A673 (cell line): ENCODE data around the gene NPTN. TPM values are rescaled to one million over a fixed set of nuclear protein-coding genes. Genes with fewer than 3 reads are reported as not detected.

Source experiments
- BruUV-seq: library from RNA; stranded (reverse); fragments of 400-500 nt; replicated peaks from 2 replicates; lab custom pipeline; 2021; lab: Mats Ljungman, UMichigan
- CTCF ChIA-PET: fragments of 300-600 bp; sonication (Branson Sonifier 250); formaldehyde crosslinking; loops from one replicate; lab custom pipeline; 2022; ENCODE audit warnings: antibody characterized with exemption; lab: Charles Lee
- POLR2A ChIA-PET: fragments of 300-600 bp; sonication (Branson Sonifier 250); formaldehyde crosslinking; loops from one replicate; lab custom pipeline; 2022; ENCODE audit warnings: antibody characterized with exemption; ENCODE audit not compliant: low non-redundant PET; lab: Charles Lee
- DNase-seq: peaks from one replicate; pipeline ENCODE4 v3.0.0-alpha.2; 2015; ENCODE audit warnings: low spot score
- H3K27ac ChIP-seq: fragments of 200-600 bp; sonication (generic); 2 replicates; pipeline ENCODE4 v1.5.1; 2016; ENCODE audit warnings: mixed run types, low read depth, mild to moderate bottlenecking, mixed read lengths, antibody characterized with exemption, low read length; ENCODE audit not compliant: poor library complexity, severe bottlenecking
- H3K27me3 ChIP-seq: fragments of 200-600 bp; sonication (generic); replicated peaks from 2 replicates; pipeline ENCODE4 v1.6.1; 2017; ENCODE audit warnings: mixed run types, low read depth, mild to moderate bottlenecking, mixed read lengths, antibody characterized with exemption, low read length; ENCODE audit not compliant: insufficient read depth, poor library complexity
- H3K36me3 ChIP-seq: fragments of 200-600 bp; sonication (generic); 2 replicates; pipeline ENCODE4 v1.6.1; 2016; ENCODE audit warnings: mixed run types, mild to moderate bottlenecking, mixed read lengths, antibody characterized with exemption, low read length; ENCODE audit not compliant: insufficient read depth, poor library complexity, severe bottlenecking
- H3K4me1 ChIP-seq: fragments of 200-600 bp; sonication (generic); 2 replicates; pipeline ENCODE4 v1.6.1; 2017; ENCODE audit warnings: mixed run types, mild to moderate bottlenecking, mixed read lengths, antibody characterized with exemption, low read length; ENCODE audit not compliant: insufficient read depth, poor library complexity, severe bottlenecking
- H3K4me3 ChIP-seq: fragments of 200-600 bp; sonication (generic); 2 replicates; pipeline ENCODE4 v1.5.1; 2016; ENCODE audit warnings: low read depth, mixed run types, mild to moderate bottlenecking, mixed read lengths, low read length; ENCODE audit not compliant: poor library complexity, severe bottlenecking
- H3K9me3 ChIP-seq: fragments of 200-600 bp; sonication (generic); 2 replicates; pipeline ENCODE4 v1.6.1; 2016; ENCODE audit warnings: mixed run types, low read depth, mild to moderate bottlenecking, mixed read lengths, antibody characterized with exemption, low read length; ENCODE audit not compliant: poor library complexity, severe bottlenecking
- EZH2 ChIP-seq: fragments of 200-600 bp; sonication (generic); IDR thresholded peaks from 2 replicates; pipeline ENCODE4 v1.6.1; 2017; ENCODE audit warnings: borderline replicate concordance, low read depth, mild to moderate bottlenecking, mixed read lengths, antibody characterized with exemption, low read length; ENCODE audit not compliant: poor library complexity, severe bottlenecking
- intact Hi-C: fragments of 100-400 bp; cut with micrococcal nuclease; formaldehyde crosslinking; loops from one replicate; pipeline ENCODE4 v1.10.0; 2022; ENCODE audit not compliant: unreplicated experiment
- total RNA-seq: library from RNA; stranded (reverse); gene quantifications from 2 replicates; pipeline ENCODE4 v1.2.3, GENCODE V29; 2021
- TF ChIP-seq, protein P1 (sequence below): fragments of 300-800, 200-600 bp; sonication (generic); conservative IDR thresholded peaks from 2 replicates; pipeline ENCODE4 v1.5.1; 2017; ENCODE audit warnings: low read depth, mild to moderate bottlenecking, antibody characterized with exemption, low read length, moderate library complexity, mixed read lengths

The NPTN gene
- total RNA-seq, 1 experiment from 2014 or later, result 101 TPM

DNA sequence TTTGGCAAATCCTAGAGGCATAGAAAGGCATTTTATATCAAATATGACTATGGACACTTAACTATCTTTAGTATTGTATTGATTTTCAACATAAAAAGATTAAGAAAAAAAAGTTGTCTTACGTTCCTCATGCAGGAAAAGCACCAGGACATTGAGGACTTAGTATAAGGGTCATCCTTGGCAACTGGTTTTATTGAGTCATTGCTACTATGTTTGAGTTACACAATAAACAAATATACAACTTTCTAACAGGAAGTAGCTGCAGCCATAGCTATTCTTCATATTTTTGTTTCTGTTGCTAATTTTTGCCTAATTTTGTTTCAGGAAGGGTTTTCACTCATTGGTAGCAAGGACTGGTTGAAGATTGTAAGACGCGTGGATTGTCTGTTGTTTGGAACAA lies 93.0 kb downstream of the NPTN start:
- Histone ChIP-seq H3K4me3 (no peak overlapping the region), H3K4me1 (no peaks in the 10 kb centered on the region), H3K27me3 (no peaks in the 10 kb centered on the region), H3K9me3 (no peaks in the 10 kb centered on the region), H3K36me3 (no peaks in the 10 kb centered on the region), H3K27ac (no peak overlapping the region)
- TF ChIP-seq, protein P1, sequence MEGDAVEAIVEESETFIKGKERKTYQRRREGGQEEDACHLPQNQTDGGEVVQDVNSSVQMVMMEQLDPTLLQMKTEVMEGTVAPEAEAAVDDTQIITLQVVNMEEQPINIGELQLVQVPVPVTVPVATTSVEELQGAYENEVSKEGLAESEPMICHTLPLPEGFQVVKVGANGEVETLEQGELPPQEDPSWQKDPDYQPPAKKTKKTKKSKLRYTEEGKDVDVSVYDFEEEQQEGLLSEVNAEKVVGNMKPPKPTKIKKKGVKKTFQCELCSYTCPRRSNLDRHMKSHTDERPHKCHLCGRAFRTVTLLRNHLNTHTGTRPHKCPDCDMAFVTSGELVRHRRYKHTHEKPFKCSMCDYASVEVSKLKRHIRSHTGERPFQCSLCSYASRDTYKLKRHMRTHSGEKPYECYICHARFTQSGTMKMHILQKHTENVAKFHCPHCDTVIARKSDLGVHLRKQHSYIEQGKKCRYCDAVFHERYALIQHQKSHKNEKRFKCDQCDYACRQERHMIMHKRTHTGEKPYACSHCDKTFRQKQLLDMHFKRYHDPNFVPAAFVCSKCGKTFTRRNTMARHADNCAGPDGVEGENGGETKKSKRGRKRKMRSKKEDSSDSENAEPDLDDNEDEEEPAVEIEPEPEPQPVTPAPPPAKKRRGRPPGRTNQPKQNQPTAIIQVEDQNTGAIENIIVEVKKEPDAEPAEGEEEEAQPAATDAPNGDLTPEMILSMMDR, result no peak
- no peak for TF ChIP-seq EZH2
- no peak for DNase-seq
- no TSS peak for BruUV-seq
- CTCF ChIA-PET, result interaction anchor here (1.8 kb wide), 1 partner anchor 96 kb away, joined by 4 read pairs; no protein-coding TSS in a partner anchor
- POLR2A ChIA-PET, result no interaction called here
- intact Hi-C loops, result no loop called here

DNA sequence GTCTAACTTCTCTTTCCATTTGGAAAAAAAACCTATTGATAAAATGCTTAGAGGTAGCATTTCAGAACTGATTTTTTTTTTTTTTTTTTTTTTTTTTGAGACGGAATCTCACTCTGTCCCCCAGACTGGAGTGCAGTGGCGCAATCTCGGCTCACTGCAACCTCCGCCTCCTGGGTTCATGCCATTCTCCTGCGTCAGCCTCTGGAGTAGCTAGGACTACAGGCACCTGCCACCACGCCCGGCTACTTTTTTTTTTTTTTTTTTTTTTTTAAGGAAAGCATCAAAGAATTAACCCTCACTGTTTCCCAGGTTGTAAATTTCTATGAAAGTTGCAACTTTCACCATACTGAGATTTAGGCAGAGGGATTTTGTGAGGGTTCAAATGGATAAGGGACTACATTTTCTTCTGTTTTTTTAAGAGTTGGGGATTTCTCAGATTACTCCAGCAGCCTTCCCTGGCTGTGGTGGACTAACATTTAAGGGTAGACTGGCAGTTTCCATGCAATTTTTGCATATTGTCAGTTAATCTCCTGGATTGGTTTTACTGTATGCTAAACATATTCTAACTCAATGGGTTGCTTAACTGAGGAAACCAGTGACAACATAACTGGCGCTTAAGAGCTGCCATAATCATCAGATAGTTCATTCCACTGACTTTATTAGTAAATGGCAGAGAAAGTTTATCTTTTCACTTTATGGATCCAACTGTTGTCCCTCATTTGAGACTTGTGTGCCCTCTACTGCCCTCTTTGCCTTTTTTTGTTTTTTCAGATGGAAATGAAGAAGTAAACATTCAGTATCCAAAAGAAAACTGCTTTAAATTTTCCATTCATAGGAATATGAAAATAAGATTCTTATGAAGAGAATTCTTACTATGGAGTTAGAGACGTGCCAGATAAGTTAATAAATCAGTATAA lies 93.7 kb downstream of the NPTN start:
- H3K27ac ChIP-seq, result no peak overlapping the region
- no peak overlapping the region for H3K4me3 ChIP-seq
- no peak for DNase-seq
- H3K4me1 ChIP-seq, result no peaks in the 10 kb centered on the region
- intact Hi-C loops, result no loop called here
- no TSS peak for BruUV-seq
- H3K36me3 ChIP-seq, result no peaks in the 10 kb centered on the region
- no peaks in the 10 kb centered on the region for H3K9me3 ChIP-seq
- ChIA-PET CTCF (interaction anchor here (1.8 kb wide), 1 partner anchor 97 kb away, joined by 4 read pairs; no protein-coding TSS in a partner anchor), POLR2A (no interaction called here)
- no peaks in the 10 kb centered on the region for H3K27me3 ChIP-seq
- TF ChIP-seq, protein P1, result no peak
- TF ChIP-seq EZH2, result no peak

DNA sequence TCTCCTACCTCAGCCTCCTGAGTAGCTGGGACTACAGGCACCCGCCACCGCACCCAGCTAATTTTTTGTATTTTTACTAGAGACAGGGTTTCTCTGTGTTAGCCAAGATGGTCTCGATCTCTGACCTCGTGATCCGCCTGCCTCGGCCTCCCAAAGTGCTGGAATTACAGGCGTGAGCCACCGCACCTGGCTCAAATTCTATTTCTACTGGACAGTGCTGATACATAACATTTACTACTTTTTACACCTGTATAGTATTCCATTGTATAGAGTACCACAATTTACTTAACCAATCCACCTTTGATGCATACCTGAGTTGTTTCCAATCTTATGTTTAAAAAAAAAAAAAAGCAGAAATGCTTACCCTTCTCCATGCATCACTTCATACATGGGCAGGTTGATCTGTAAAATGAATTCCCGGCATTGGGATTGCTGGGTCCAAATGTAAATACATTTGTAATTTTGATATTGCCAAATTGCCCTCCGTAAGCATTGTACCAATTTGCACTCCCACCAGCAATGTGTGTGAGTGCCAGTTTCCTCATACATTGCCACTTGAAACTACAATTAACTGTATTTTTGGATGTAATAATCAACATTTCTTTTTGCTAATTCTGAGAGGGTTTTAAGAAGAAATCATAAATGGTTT lies 94.5 kb downstream of the NPTN start:
- intact Hi-C loops, result no loop called here
- no TSS peak for BruUV-seq
- Histone ChIP-seq H3K27me3 (no peaks in the 10 kb centered on the region), H3K4me3 (no peak overlapping the region), H3K4me1 (no peaks in the 10 kb centered on the region), H3K36me3 (no peaks in the 10 kb centered on the region), H3K27ac (no peak overlapping the region), H3K9me3 (no peaks in the 10 kb centered on the region)
- no peak for DNase-seq
- ChIA-PET POLR2A (no interaction called here), CTCF (no interaction called here)
- TF ChIP-seq, protein P1, result no peak
- TF ChIP-seq EZH2, result no peak
